SJCRH30 (cell line): ENCODE data around the gene ANKMY2. TPM values are rescaled to one million over a fixed set of nuclear protein-coding genes. Genes with fewer than 3 reads are reported as not detected.
A peak's percentile ranks its signal among the peaks of the same experiment; 100 is the strongest.

Experiments
- DNase-seq, 2 experiments: peaks; one replicate each; pipeline ENCODE4 v3.0.0-alpha.2; 2015 to 2020
- H3K27ac ChIP-seq: fragments of 250-450 bp; sonication (Bioruptor Pico); 2 replicates; pipeline ENCODE4 v1.5.1; 2020; ENCODE audit warnings: mild to moderate bottlenecking, moderate library complexity
- H3K27me3 ChIP-seq: fragments of 250-450 bp; sonication (Bioruptor Pico); 2 replicates; pipeline ENCODE4 v1.5.1; 2020; ENCODE audit warnings: mild to moderate bottlenecking, moderate library complexity
- H3K36me3 ChIP-seq: fragments of 250-450 bp; sonication (Bioruptor Pico); 2 replicates; pipeline ENCODE4 v1.5.1; 2020; ENCODE audit warnings: mild to moderate bottlenecking, moderate library complexity
- H3K4me1 ChIP-seq: fragments of 250-450 bp; sonication (Bioruptor Pico); 2 replicates; pipeline ENCODE4 v1.5.1; 2020; ENCODE audit warnings: mild to moderate bottlenecking, moderate library complexity
- H3K4me3 ChIP-seq: fragments of 250-450 bp; sonication (Bioruptor Pico); 2 replicates; pipeline ENCODE4 v1.5.1; 2020; ENCODE audit warnings: mild to moderate bottlenecking, moderate library complexity
- H3K9me3 ChIP-seq: fragments of 250-450 bp; sonication (Bioruptor Pico); replicated peaks from 2 replicates; pipeline ENCODE4 v1.5.1; 2020; ENCODE audit warnings: mild to moderate bottlenecking, moderate library complexity
- total RNA-seq: library from RNA; depleted of rRNA; stranded (reverse); fragments of >200 nt; shearing (Covaris generic); gene quantifications from 2 replicates; pipeline ENCODE4 v1.2.3, GENCODE V29; 2014

ANKMY2 gene
- total RNA-seq, 1 experiment from 2014 or later = 36.6 TPM

DNA sequence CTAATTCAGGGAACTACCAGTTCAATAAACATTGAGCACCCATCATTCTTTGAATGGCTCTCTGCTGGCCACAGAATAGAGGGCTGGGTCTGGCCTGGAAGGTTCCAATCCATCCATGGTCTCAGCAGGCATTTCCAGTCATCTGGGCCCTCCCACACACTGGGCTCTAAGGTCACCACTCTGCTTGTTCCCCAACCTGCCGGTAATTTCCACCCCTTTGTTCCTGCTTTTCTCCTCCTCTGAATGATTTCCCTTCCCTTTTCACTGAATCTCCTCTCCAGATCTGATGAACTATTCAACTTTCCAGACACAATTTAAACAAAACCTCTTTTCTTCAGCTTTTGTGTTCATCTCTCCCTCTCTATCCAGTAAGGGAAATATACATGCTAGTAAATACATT, 3.0 kb upstream of the ANKMY2 start:
- no peak for DNase-seq
- H3K9me3 ChIP-seq = no peaks in the 10 kb centered on the region
- peaks cover 6% of the 10 kb centered on the region for H3K4me1 ChIP-seq
- H3K27ac ChIP-seq = no peak overlapping the region
- H3K4me3 ChIP-seq = no peak overlapping the region
- no peaks in the 10 kb centered on the region for H3K27me3 ChIP-seq
- peaks cover 2% of the 10 kb centered on the region; the same call in 1 of the 2 replicates for H3K36me3 ChIP-seq

GRCh38 chr7:16647435-16647960, 1.9 kb upstream of the ANKMY2 start:
- Histone ChIP-seq H3K4me1 (peaks cover 6% of the 10 kb centered on the region), H3K36me3 (peaks cover 2% of the 10 kb centered on the region; the same call in 1 of the 2 replicates), H3K27me3 (no peaks in the 10 kb centered on the region), H3K4me3 (peak overlapping the region; percentile 99), H3K9me3 (no peaks in the 10 kb centered on the region), H3K27ac (no peak overlapping the region)
- no peak for DNase-seq

- H3K27ac ChIP-seq = peak overlapping the region; percentile 98
- H3K36me3 ChIP-seq = no peaks in the 10 kb centered on the region
- H3K9me3 ChIP-seq = no peaks in the 10 kb centered on the region
- peak in 1 of 2 experiments; percentile 40 for DNase-seq
- H3K4me1 ChIP-seq = peaks cover 6% of the 10 kb centered on the region
- no peaks in the 10 kb centered on the region for H3K27me3 ChIP-seq
- peak overlapping the region; percentile 99 for H3K4me3 ChIP-seq
Observed at GRCh38 chr7:16646472-16647072, 1.0 kb upstream of the ANKMY2 start.

DNA sequence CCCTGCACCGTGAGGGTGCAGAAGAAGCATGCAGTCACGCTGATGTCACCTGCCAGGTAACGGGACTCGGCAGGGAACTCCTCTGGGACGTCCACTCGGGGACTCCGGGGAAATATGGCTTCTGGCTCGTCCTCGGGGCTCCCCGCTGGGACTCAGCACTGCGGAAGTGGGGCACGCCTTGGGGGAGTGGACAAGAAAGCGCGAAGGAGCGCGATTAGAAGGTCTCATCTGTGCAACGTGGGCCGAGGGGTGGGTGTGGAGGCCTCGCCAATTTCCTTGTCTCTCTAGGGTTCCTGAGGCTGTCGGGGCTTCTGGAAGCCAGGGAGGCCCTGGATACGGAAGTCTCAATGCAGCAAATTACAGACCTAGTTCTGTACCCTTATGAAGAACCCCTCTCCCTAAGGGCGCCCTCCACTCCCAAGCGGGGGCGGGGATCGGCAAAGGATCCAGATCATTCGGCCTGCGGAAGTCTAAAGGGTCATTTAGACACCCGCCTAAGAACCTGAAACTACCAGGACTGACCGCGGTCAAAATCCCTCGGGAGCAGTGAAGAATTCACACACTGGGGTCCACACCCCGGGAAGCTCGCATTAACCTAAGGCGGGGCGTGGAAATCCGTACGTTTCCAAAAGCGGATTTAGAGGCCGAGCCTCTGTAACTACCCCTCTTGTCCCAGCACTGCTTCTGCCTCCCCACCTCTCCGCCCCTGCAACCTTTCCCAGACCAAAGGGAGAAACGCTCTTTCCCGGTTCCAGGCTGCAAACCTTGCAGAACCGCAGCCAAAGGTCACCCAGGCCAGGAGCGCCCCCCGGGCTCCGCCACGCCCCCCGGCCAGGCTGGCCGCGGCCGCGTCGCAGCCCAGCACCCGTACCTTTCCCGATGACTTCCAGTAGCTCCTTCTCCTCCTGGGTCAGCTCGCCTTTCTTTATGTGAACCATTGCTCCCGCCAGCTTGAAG, 640 bp downstream of the ANKMY2 start:
- DNase-seq = peak; percentile 73 to 75
- Histone ChIP-seq H3K4me3 (peak overlapping the region; percentile 99), H3K9me3 (no peaks in the 10 kb centered on the region), H3K4me1 (peaks cover 6% of the 10 kb centered on the region), H3K27ac (peak overlapping the region; percentile 98), H3K36me3 (no peaks in the 10 kb centered on the region), H3K27me3 (no peaks in the 10 kb centered on the region)

DNA sequence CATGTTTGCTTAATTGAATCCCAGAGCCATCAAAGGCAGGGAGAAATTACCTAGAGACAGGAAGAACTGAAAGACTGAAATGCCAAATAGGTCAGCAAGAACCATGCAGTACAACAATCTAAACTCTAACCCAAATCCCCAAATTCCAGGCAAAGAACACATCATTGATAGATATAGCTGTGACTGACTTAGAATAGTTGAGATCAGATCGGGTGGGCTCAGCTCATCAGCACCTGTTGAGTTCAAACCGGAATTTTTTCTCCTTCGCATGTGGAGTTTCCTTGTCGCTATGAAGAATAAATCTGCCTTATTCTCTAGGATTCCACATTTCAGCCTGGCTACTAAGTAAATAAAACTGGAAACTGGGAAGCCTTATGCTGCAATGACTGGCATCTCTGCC, 1.4 kb downstream of the ANKMY2 start:
- H3K36me3 ChIP-seq = no peaks in the 10 kb centered on the region
- H3K4me1 ChIP-seq = peaks cover 6% of the 10 kb centered on the region
- no peaks in the 10 kb centered on the region for H3K27me3 ChIP-seq
- H3K4me3 ChIP-seq = peak overlapping the region; percentile 99
- no peaks in the 10 kb centered on the region for H3K9me3 ChIP-seq
- DNase-seq = no peak
- peak overlapping the region; percentile 98 for H3K27ac ChIP-seq

DNA sequence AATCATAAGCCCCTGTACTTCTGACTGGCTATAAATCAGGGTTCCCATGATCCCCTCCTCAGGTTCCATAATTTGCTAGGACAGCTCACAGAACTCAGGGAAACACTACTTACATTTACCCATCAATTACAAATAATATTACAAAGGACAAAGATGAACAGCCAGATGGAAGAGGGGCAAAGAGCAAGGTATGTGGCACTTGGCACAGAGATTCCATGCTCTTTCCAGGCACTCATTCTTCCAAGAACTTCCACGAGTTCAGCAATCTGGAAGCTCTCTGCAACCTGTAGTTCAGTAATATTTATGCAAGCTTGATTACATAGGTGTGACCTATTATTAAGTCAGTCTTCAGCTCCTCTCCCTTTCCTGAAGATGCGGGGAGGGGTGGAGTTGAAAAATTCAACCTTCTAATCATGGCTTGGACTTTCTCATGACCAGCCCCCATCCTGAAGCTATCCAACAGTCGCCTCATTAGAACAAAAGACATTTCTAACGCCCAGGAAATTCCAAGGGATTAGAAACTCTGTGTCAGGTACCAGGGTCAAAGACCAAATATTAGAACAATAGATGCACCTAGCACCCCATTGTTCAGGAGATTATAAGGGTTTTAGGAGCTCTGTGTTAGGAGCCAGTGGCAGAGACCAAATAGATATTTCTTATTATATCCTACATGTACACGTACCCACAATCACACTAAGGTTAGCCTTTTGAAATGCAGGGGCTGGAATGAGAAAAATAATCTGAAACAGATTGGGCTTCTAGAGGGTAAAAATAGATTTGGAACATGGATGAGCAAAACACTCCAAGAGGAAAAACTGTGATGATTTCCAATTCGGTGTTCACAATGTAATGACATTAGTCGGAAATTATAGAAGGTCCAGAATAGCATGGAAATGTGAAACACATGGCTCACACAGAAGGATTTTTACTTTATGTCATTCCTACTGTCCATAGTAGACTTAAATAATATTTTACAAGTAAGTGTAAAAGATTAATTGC, 7.0 kb downstream of the ANKMY2 start:
- no peaks in the 10 kb centered on the region for H3K4me1 ChIP-seq
- H3K9me3 ChIP-seq = no peaks in the 10 kb centered on the region
- H3K27me3 ChIP-seq = no peaks in the 10 kb centered on the region
- no peak overlapping the region for H3K27ac ChIP-seq
- no peaks in the 10 kb centered on the region; the same call in 1 of the 2 replicates for H3K36me3 ChIP-seq
- DNase-seq = no peak
- no peak overlapping the region for H3K4me3 ChIP-seq

- Histone ChIP-seq H3K27ac (no peak overlapping the region), H3K36me3 (no peaks in the 10 kb centered on the region; the same call in 1 of the 2 replicates), H3K4me1 (no peaks in the 10 kb centered on the region), H3K4me3 (no peak overlapping the region), H3K9me3 (no peaks in the 10 kb centered on the region), H3K27me3 (no peaks in the 10 kb centered on the region)
- DNase-seq = no peak
Observed at GRCh38 chr7:16637379-16637778, 8.2 kb downstream of the ANKMY2 start.

GRCh38 chr7:16636555-16637101, 8.9 kb downstream of the ANKMY2 start:
- Histone ChIP-seq H3K9me3 (no peaks in the 10 kb centered on the region), H3K4me1 (no peaks in the 10 kb centered on the region), H3K27ac (no peak overlapping the region), H3K27me3 (no peaks in the 10 kb centered on the region), H3K36me3 (no peaks in the 10 kb centered on the region; the same call in 1 of the 2 replicates), H3K4me3 (no peak overlapping the region)
- no peak for DNase-seq

DNA sequence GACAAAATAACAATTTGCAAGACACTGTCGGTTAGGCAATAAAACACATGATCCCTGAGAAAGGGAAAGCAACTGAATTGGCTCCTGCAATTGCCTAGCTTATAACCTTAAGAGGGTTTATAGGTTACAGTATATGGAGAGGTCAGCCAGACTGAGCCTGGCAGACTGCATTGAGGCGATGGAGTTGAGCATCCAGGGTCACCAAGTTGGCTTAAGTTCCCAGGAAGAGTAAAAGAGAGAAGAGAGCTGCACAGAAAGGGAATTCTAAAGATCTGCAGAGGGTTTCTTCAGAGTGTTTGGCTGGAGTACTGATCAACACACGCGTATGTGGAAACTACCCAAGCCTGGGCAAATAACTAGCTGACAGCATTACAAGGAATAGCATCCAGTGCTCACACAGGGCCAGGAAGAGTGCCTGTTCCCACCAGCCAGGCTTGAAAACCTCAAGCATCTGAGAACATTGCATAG, 11.2 kb downstream of the ANKMY2 start:
- no peak for DNase-seq
- no peaks in the 10 kb centered on the region for H3K9me3 ChIP-seq
- H3K36me3 ChIP-seq = no peaks in the 10 kb centered on the region; the same call in 1 of the 2 replicates
- H3K4me3 ChIP-seq = no peak overlapping the region
- H3K4me1 ChIP-seq = no peaks in the 10 kb centered on the region
- H3K27me3 ChIP-seq = no peaks in the 10 kb centered on the region
- H3K27ac ChIP-seq = no peak overlapping the region

- H3K4me1 ChIP-seq = peaks cover 7% of the 10 kb centered on the region; the same call in 1 of the 2 replicates
- no peak overlapping the region for H3K4me3 ChIP-seq
- no peaks in the 10 kb centered on the region for H3K9me3 ChIP-seq
- H3K27me3 ChIP-seq = no peaks in the 10 kb centered on the region
- no peak overlapping the region for H3K27ac ChIP-seq
- DNase-seq = no peak
- no peaks in the 10 kb centered on the region; the same call in 1 of the 2 replicates for H3K36me3 ChIP-seq
Observed at GRCh38 chr7:16630654-16631053, 14.9 kb downstream of the ANKMY2 start.

DNA sequence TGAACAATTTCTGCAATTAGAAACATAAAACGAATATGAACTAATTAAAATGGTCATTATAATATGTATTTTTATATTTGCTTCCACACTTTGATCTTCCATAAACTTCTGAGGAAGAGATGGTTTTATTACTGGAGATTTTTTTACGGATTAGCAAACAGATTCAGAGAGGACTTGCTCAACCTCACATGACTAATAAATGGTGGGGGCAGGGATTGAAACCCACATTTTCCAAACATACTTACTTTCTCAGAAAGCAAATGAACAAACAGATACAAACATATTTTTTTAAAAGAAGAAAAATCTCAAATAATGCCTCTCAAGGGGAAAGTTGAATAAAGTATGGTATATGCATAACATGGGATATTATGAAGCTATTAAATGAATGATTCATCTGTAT, 18.3 kb downstream of the ANKMY2 start:
- Histone ChIP-seq H3K27me3 (no peaks in the 10 kb centered on the region), H3K36me3 (peaks cover 8% of the 10 kb centered on the region), H3K4me1 (peaks cover 7% of the 10 kb centered on the region; the same call in 1 of the 2 replicates), H3K4me3 (no peak overlapping the region), H3K27ac (no peak overlapping the region), H3K9me3 (no peaks in the 10 kb centered on the region)
- no peak for DNase-seq

GRCh38 chr7:16626388-16626787, 19.2 kb downstream of the ANKMY2 start:
- H3K36me3 ChIP-seq = peaks cover 17% of the 10 kb centered on the region
- H3K27ac ChIP-seq = no peak overlapping the region
- no peak overlapping the region for H3K4me3 ChIP-seq
- no peaks in the 10 kb centered on the region for H3K9me3 ChIP-seq
- no peaks in the 10 kb centered on the region for H3K27me3 ChIP-seq
- DNase-seq = no peak
- peaks cover 7% of the 10 kb centered on the region; the same call in 1 of the 2 replicates for H3K4me1 ChIP-seq

GRCh38 chr7:16619979-16620408, 25.6 kb downstream of the ANKMY2 start:
- Histone ChIP-seq H3K27ac (no peak overlapping the region), H3K36me3 (peaks cover 35% of the 10 kb centered on the region), H3K9me3 (no peaks in the 10 kb centered on the region), H3K4me1 (no peaks in the 10 kb centered on the region), H3K27me3 (no peaks in the 10 kb centered on the region), H3K4me3 (no peak overlapping the region)
- DNase-seq = no peak

DNA sequence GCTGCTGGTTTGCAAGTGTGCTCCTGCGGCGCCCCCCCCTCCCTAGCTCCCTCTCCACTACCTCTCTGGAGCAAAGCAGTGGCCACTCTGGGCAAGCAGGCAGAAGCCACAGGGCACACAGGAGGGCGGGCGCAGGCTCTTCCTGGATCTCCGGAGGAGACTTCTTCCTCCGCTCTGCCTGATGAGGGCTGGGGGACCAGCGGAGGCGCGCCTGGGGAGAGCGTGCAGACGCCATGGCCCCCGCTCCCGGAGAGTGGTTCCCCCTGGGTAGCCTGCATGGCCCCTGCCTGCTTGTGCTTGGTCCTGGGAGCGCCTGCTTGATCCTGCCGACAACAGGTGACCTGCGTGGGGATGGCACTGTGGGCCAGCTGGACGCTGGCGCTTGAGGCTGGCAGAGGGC, 29.0 kb downstream of the ANKMY2 start:
- DNase-seq = no peak
- H3K4me3 ChIP-seq = no peak overlapping the region
- peaks cover 41% of the 10 kb centered on the region for H3K36me3 ChIP-seq
- no peaks in the 10 kb centered on the region for H3K9me3 ChIP-seq
- no peak overlapping the region for H3K27ac ChIP-seq
- H3K4me1 ChIP-seq = no peaks in the 10 kb centered on the region
- no peaks in the 10 kb centered on the region for H3K27me3 ChIP-seq
